Loucy (cell line): ENCODE data around the gene PASD1.

Experiments used
- H2AFZ ChIP-seq: fragments of 200-600 bp; sonication (generic); 2 replicates; pipeline ENCODE4 v1.6.0; 2016; ENCODE audit warnings: antibody characterized with exemption, mild to moderate bottlenecking, low read length, moderate library complexity
- H3F3A ChIP-seq: fragments of 200-600 bp; 2 replicates; pipeline ENCODE4 v1.6.0; 2016; ENCODE audit warnings: antibody characterized with exemption, low read depth, mild to moderate bottlenecking
- H3K27me3 ChIP-seq: fragments of 200-600 bp; sonication (generic); 2 replicates; pipeline ENCODE4 v1.6.1; 2014; ENCODE audit warnings: low read length, mild to moderate bottlenecking; ENCODE audit not compliant: insufficient read depth, poor library complexity, severe bottlenecking
- H3K36me3 ChIP-seq: fragments of 200-600 bp; sonication (generic); 2 replicates; pipeline ENCODE4 v1.6.1; 2016; ENCODE audit warnings: low read length; ENCODE audit not compliant: insufficient read depth
- H3K4me1 ChIP-seq: fragments of 200-600 bp; sonication (generic); 2 replicates; pipeline ENCODE4 v1.5.1; 2014; ENCODE audit warnings: low read length, mild to moderate bottlenecking; ENCODE audit not compliant: insufficient read depth, poor library complexity, severe bottlenecking
- H3K4me2 ChIP-seq: fragments of 200-600 bp; sonication (generic); 2 replicates; pipeline ENCODE4 v1.6.0; 2014; ENCODE audit warnings: antibody characterized with exemption, low read length, low read depth, mild to moderate bottlenecking; ENCODE audit not compliant: poor library complexity, severe bottlenecking
- H3K4me3 ChIP-seq: fragments of 200-600 bp; sonication (generic); 2 replicates; pipeline ENCODE4 v1.5.1; 2014; ENCODE audit warnings: low read length, mild to moderate bottlenecking, mixed read lengths; ENCODE audit not compliant: poor library complexity, severe bottlenecking
- H3K79me2 ChIP-seq: fragments of 200-600 bp; sonication (generic); 2 replicates; pipeline ENCODE4 v1.6.1; 2014; ENCODE audit warnings: low read length; ENCODE audit not compliant: insufficient read depth
- H3K9ac ChIP-seq: fragments of 200-600 bp; sonication (generic); 2 replicates; pipeline ENCODE4 v1.6.0; 2014; ENCODE audit warnings: mild to moderate bottlenecking, low read depth, low read length, moderate library complexity; ENCODE audit not compliant: poor library complexity, severe bottlenecking
- H3K9me2 ChIP-seq: fragments of 200-600 bp; sonication (generic); replicated peaks from 2 replicates; pipeline ENCODE4 v1.6.1; 2016; ENCODE audit warnings: low read depth, low read length, mixed read lengths
- H3K9me3 ChIP-seq: fragments of 200-600 bp; sonication (generic); 2 replicates; pipeline ENCODE4 v1.6.1; 2014; ENCODE audit warnings: mild to moderate bottlenecking, antibody characterized with exemption, low read length, low read depth; ENCODE audit not compliant: insufficient read depth
- H4K20me1 ChIP-seq: fragments of 200-600 bp; sonication (generic); 2 replicates; pipeline ENCODE4 v1.6.0; 2014; ENCODE audit warnings: antibody characterized with exemption, low read length, mild to moderate bottlenecking; ENCODE audit not compliant: insufficient read depth, poor library complexity, severe bottlenecking
- CTCF ChIP-seq: fragments of 200-600 bp; sonication (generic); conservative IDR thresholded peaks from 2 replicates; pipeline ENCODE4 v1.5.1; 2014; ENCODE audit warnings: mild to moderate bottlenecking, antibody characterized with exemption, low read length
- EZH2phosphoT487 ChIP-seq: fragments of 200-600 bp; IDR thresholded peaks from 2 replicates; pipeline ENCODE4 v1.6.1; 2018; ENCODE audit warnings: antibody characterized with exemption, mild to moderate bottlenecking, moderate library complexity, borderline replicate concordance

The PASD1 gene

GRCh38 chrX:151702026-151702714 is 138.7 kb downstream of the PASD1 start:
- no peaks in the 10 kb centered on the region for H3K9me2 ChIP-seq
- H3F3A ChIP-seq, result no peaks in the 10 kb centered on the region
- no peak overlapping the region for H3K9ac ChIP-seq
- no peaks in the 10 kb centered on the region for H3K9me3 ChIP-seq
- no peaks in the 10 kb centered on the region for H3K36me3 ChIP-seq
- no peak for TF ChIP-seq CTCF
- TF ChIP-seq EZH2phosphoT487, result no peak
- no peaks in the 10 kb centered on the region for H4K20me1 ChIP-seq
- H3K27me3 ChIP-seq, result no peaks in the 10 kb centered on the region
- H2AFZ ChIP-seq, result no peak overlapping the region
- H3K4me2 ChIP-seq, result no peak overlapping the region
- no peaks in the 10 kb centered on the region for H3K4me1 ChIP-seq
- H3K79me2 ChIP-seq, result no peaks in the 10 kb centered on the region
- H3K4me3 ChIP-seq, result no peak overlapping the region

DNA sequence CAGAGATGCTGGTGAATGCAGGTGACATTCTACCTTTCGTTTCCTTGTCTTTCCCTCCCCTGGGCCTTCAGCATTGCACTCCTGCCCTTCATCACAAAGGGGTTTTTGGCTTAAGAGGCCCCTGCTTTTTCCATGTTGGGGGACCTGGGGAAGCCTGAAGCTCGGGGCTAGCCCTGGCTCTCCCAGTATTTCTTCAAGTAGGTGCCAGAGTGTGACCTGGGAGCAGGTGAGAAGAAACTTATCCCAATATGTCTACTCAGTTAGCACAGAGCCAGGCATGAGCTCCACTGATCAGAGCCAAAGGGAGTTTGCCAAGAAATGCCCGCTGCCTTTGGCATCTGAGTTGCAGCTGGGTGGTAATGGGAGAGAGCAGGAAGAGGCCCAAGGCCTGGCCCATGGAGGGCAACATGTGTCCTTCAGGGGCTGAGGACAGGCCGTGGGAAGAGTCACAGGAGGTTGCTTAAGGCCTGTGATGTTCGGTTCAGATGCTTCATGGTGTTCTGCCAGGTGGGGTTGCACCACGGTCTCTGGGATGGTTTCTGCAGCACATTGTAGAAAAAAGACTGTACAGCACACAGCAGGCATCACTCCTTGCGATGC is 139.4 kb downstream of the PASD1 start:
- TF ChIP-seq EZH2phosphoT487 (no peak), CTCF (no peak)
- Histone ChIP-seq H3K4me3 (no peak overlapping the region), H3F3A (no peaks in the 10 kb centered on the region), H2AFZ (no peak overlapping the region), H4K20me1 (no peaks in the 10 kb centered on the region), H3K9me3 (no peaks in the 10 kb centered on the region), H3K79me2 (no peaks in the 10 kb centered on the region), H3K36me3 (no peaks in the 10 kb centered on the region), H3K27me3 (no peaks in the 10 kb centered on the region), H3K4me2 (no peak overlapping the region), H3K4me1 (no peaks in the 10 kb centered on the region), H3K9ac (no peak overlapping the region), H3K9me2 (no peaks in the 10 kb centered on the region)

GRCh38 chrX:151703487-151703886 is 140.0 kb downstream of the PASD1 start:
- TF ChIP-seq CTCF (no peak), EZH2phosphoT487 (no peak)
- no peaks in the 10 kb centered on the region for H4K20me1 ChIP-seq
- H3K79me2 ChIP-seq, result no peaks in the 10 kb centered on the region
- H3F3A ChIP-seq, result no peaks in the 10 kb centered on the region
- no peaks in the 10 kb centered on the region for H3K9me2 ChIP-seq
- H3K27me3 ChIP-seq, result no peaks in the 10 kb centered on the region
- no peaks in the 10 kb centered on the region for H3K9me3 ChIP-seq
- H3K36me3 ChIP-seq, result no peaks in the 10 kb centered on the region
- no peak overlapping the region for H3K9ac ChIP-seq
- H2AFZ ChIP-seq, result no peak overlapping the region
- H3K4me3 ChIP-seq, result no peak overlapping the region
- no peak overlapping the region for H3K4me2 ChIP-seq
- H3K4me1 ChIP-seq, result no peaks in the 10 kb centered on the region
